IPS DF 6.9 (cell line): Measurements from ENCODE around the gene C20orf144.

Experiments
- DNase-seq: peaks from one replicate; pipeline ENCODE4 v3.0.0-alpha.2; 2013; ENCODE audit warnings: low read depth, low spot score
- H3K27ac ChIP-seq: one replicate; pipeline ENCODE4 v1.5.1; 2013; ENCODE audit warnings: low read length, control low read depth
- H3K27me3 ChIP-seq: 2 replicates; pipeline ENCODE4 v1.6.1; 2013; ENCODE audit warnings: mild to moderate bottlenecking, low read length; ENCODE audit not compliant: control insufficient read depth, insufficient read depth
- H3K36me3 ChIP-seq: 2 replicates; pipeline ENCODE4 v1.6.1; 2013; ENCODE audit warnings: low read length; ENCODE audit not compliant: control insufficient read depth, insufficient read depth
- H3K4me1 ChIP-seq: 2 replicates; pipeline ENCODE4 v1.6.1; 2013; ENCODE audit warnings: low read length; ENCODE audit not compliant: control insufficient read depth, insufficient read depth
- H3K4me3 ChIP-seq: 2 replicates; pipeline ENCODE4 v1.5.1; 2013; ENCODE audit warnings: mild to moderate bottlenecking, low read length
- H3K9me3 ChIP-seq: 2 replicates; pipeline ENCODE4 v1.6.1; 2013; ENCODE audit warnings: low read length, inconsistent platforms; ENCODE audit not compliant: control insufficient read depth, insufficient read depth
- WGBS: extraction: QIAGEN DNeasy Blood & Tissue Kit; methylation state at CpG from one replicate; pipeline ENCODE4 v1.1.7; 2013; ENCODE audit warnings: mixed read lengths, missing lambda C conversion rate; ENCODE audit not compliant: insufficient read length, insufficient coverage; 5-methylcytosine and 5-hydroxymethylcytosine counted together

Gene C20orf144

DNA sequence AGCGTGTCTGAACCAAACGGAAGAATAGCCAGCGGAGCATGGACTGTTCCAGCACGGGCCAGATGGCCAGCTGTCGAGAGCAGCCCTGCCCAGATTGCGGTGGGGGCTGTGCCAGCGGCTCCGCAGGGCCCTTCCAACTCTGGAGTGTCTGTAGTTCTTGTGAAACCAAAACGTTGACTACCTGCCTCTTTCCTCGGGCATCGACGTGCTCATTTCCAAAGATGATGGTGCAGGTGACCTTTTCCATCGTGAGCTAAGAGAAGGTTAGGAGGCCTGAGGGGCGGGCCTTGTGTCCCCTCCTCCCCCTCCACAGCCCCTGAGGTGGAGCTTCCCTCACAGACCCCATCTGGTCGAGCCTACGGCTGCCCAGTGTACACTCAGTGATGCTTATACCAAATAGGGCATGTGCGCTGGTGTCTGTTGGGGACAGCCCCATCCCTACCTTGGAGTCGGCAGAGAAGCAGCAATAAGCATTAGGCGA is 12.9 kb upstream of the C20orf144 start:
- peaks cover 9% of the 10 kb centered on the region for H3K36me3 ChIP-seq
- no peaks in the 10 kb centered on the region for H3K27me3 ChIP-seq
- H3K9me3 ChIP-seq = no peaks in the 10 kb centered on the region
- no peak overlapping the region for H3K27ac ChIP-seq
- WGBS = no CpG with 5 or more reads among the region's 19 CpGs
- DNase-seq = no peak
- H3K4me3 ChIP-seq = no peak overlapping the region
- no peaks in the 10 kb centered on the region for H3K4me1 ChIP-seq

- no peak overlapping the region; the same call in 1 of the 2 replicates for H3K4me3 ChIP-seq
- no peaks in the 10 kb centered on the region for H3K9me3 ChIP-seq
- no peaks in the 10 kb centered on the region for H3K4me1 ChIP-seq
- H3K36me3 ChIP-seq = peaks cover 2% of the 10 kb centered on the region; the same call in 1 of the 2 replicates
- WGBS = no CpG with 5 or more reads among the region's 11 CpGs
- DNase-seq = no peak
- no peaks in the 10 kb centered on the region for H3K27me3 ChIP-seq
- no peak overlapping the region for H3K27ac ChIP-seq
Observed at GRCh38 chr20:33650111-33650752, 11.9 kb upstream of the C20orf144 start.

DNA sequence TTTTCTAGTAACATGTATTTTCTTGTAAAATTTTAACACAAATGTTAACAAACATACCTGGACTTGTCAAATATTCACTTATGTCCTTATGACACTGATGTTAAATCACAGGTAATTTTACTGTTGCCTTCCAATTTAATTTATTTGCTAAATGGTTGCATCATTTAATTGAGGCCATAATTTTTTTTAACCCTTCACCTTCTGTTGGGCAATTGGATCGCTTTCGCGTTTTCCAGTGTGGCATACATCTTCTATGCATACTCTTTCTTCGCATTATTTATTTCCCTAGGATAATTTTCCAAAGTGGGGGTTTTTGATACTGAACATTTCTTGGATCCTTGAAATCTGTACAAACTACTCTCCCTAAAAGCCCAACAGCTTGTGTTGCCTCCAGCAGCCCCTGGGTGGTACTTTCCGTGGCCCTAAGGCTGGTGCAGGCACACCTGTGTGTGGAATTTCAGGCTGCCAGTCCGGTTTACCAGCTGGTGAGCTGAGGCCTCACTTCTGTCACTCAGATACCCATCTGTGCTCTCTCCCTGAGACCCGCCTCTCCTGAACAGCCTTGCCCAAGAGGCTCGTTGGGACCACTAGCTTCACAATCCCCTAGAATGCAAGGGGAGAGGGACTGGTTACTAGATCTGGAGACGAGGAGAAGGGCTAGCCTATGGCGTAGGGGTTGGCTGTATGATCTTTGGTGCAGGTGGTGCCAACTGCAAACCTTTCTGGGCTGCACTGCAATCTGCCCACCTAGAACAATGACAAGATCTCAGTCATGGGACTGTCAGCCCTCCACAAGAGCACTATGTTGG is 11.2 kb upstream of the C20orf144 start:
- Histone ChIP-seq H3K4me3 (no peak overlapping the region), H3K4me1 (no peaks in the 10 kb centered on the region), H3K9me3 (no peaks in the 10 kb centered on the region), H3K27ac (no peak overlapping the region), H3K27me3 (no peaks in the 10 kb centered on the region), H3K36me3 (no peaks in the 10 kb centered on the region)
- no peak for DNase-seq
- no CpG with 5 or more reads among the region's 10 CpGs for WGBS

DNA sequence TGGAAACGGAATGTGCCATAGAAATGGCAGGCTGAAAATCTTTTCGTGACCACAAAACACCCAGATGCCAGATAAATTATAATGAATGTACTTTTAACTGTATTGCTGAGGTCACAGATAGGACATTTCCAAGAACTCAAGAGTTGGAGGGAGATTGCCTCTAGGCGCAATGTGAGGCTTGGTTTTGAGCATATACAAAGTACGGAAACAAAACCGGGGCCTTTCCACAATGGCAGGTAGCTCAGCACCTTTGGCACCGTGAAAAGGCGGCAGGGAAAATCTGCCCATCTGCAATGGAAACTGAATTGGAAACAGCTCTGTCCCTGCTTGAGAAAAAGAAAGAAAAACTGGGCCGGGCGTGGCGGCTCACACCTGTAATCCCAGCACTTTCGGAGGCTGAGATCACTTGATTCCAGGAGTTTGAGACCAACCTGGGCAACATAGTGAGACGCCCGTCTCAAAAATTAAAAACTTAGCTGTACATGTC is 10.5 kb upstream of the C20orf144 start:
- H3K36me3 ChIP-seq = no peaks in the 10 kb centered on the region
- no peak for DNase-seq
- H3K4me1 ChIP-seq = no peaks in the 10 kb centered on the region
- no peaks in the 10 kb centered on the region for H3K9me3 ChIP-seq
- H3K4me3 ChIP-seq = no peak overlapping the region
- H3K27ac ChIP-seq = no peak overlapping the region
- no CpG with 5 or more reads among the region's 13 CpGs for WGBS
- H3K27me3 ChIP-seq = no peaks in the 10 kb centered on the region

DNA sequence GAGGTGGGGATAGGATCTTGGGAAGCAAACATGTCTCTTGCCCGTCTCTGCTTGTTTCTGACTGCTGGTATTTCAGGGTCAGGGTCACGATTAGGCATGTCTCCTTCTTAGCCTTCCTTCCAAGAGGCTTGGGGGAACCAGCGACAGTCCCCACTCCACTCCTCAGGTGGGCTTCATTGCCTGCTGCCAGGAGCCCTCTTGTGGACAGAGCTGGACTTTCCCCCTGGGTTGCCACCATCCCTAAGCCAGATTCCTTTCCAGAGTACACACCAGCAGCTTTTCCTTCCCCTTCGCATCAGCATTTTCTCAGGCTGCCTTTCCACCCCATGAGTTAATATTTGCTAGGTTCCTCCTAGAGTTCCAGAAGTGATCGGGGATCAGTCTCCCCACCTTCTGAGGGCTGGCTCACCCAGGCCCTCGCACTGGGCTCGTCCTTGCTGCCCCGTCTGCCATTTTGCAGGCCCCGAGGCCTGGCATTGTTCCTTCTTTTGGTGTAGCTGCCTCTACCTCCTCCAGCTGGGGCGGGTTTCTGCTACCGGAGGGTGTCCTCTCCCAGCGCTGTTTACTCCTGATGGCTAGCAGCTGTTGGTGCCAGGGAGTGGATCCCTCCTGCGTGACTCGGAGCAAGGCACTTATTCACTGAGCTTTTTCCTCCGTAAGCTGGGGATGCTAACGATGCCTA is 8.8 kb upstream of the C20orf144 start:
- Histone ChIP-seq H3K9me3 (no peaks in the 10 kb centered on the region), H3K36me3 (peaks cover 6% of the 10 kb centered on the region), H3K27ac (no peak overlapping the region), H3K4me3 (no peak overlapping the region), H3K27me3 (no peaks in the 10 kb centered on the region), H3K4me1 (no peaks in the 10 kb centered on the region; the same call in 1 of the 2 replicates)
- DNase-seq = no peak
- no CpG with 5 or more reads among the region's 16 CpGs for WGBS

GRCh38 chr20:33653900-33654596 is 8.1 kb upstream of the C20orf144 start:
- Histone ChIP-seq H3K4me1 (no peaks in the 10 kb centered on the region; the same call in 1 of the 2 replicates), H3K27ac (no peak overlapping the region), H3K4me3 (no peak overlapping the region), H3K9me3 (no peaks in the 10 kb centered on the region), H3K36me3 (peaks cover 9% of the 10 kb centered on the region), H3K27me3 (no peaks in the 10 kb centered on the region)
- no peak for DNase-seq
- no CpG with 5 or more reads among the region's 11 CpGs for WGBS

DNA sequence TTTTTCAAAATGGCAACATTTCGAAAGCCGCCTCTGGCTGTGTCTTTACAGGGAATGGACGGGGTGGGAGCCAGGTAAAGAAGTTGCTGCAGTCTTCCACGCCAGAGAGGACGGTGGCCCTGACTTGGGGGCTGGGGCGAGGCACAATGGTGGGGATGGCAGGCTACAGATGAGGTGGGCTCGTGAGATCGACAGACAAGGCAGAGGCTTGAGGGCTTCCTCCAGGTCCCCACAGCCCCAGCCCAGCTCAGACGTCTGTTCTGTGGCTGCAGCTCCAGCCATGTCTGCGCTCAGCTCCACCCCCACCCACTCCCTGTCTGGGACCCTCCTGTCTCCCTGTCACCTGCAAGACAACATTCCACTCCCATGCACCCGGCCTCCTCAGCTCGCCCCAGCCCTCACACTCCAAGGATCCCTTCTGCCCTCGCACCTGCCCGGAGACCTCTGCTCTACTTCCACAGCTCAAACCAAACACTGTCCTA is 7.4 kb upstream of the C20orf144 start:
- no peaks in the 10 kb centered on the region for H3K9me3 ChIP-seq
- H3K4me1 ChIP-seq = no peaks in the 10 kb centered on the region; the same call in 1 of the 2 replicates
- H3K27me3 ChIP-seq = no peaks in the 10 kb centered on the region
- H3K4me3 ChIP-seq = no peak overlapping the region
- no peak overlapping the region for H3K27ac ChIP-seq
- DNase-seq = no peak
- no CpG with 5 or more reads among the region's 14 CpGs for WGBS
- H3K36me3 ChIP-seq = peaks cover 10% of the 10 kb centered on the region

DNA sequence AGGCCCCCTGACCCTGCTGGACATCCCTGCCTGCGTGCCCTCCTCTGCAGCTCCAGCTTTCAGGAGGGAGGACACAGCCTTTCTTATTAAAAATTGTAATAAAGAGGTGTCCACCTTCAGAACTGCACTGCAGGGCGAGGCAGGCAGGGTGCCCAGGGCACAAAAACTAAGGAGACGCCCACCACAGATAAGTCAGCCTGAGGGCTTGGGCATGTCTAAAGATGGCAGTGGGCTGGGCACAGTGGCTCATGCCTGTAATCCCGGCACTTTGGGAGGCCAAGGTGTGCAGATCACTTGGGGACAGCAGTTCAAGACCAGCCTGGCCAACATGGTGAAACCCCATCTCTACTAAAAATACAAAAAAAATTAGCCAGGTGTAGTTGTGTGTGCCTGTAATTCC is 7.0 kb upstream of the C20orf144 start:
- WGBS = no CpG with 5 or more reads among the region's 4 CpGs
- Histone ChIP-seq H3K4me1 (no peaks in the 10 kb centered on the region; the same call in 1 of the 2 replicates), H3K36me3 (peaks cover 10% of the 10 kb centered on the region)

DNA sequence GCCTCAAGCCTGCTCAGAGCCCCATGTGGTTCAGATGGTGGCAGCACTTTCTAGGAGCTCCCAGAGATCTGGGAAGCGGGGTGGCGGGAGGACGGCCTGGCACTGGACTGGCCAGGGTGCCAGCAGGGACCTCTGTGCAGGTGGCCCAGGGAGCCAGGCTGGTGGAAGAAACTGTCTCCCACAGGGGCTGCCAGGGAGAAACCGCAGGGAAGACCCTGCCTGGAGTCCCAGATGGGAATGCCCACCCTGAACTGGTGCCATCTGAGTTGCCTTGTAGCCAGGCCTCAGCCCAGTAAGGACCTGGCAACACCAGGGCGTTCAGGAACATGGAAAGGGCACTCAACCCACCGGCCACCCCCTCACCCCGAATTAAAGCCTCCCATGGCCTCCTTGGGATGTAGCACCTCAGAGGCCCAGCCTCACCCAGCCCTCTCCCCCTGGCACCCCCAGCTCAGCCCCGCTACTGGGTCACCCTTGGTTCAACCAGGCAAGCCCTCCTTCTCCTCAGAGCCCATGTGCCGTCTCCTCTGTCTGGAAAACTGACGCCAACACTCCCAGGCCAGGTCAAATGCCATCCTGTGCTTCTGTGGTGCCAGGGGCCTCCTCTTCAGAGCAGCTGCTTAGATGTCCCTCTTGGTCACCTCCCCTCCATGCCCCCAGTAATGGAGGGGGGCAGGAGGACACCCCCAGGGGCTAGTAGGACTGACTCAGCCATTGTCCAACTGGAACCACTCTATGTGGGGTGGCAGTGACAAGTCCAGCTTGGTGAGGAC is 5.9 kb upstream of the C20orf144 start:
- H3K27ac ChIP-seq = no peak overlapping the region
- H3K9me3 ChIP-seq = no peaks in the 10 kb centered on the region
- DNase-seq = no peak
- WGBS = no CpG with 5 or more reads among the region's 10 CpGs
- no peaks in the 10 kb centered on the region; the same call in 1 of the 2 replicates for H3K4me1 ChIP-seq
- H3K4me3 ChIP-seq = no peak overlapping the region
- no peaks in the 10 kb centered on the region for H3K27me3 ChIP-seq
- peaks cover 10% of the 10 kb centered on the region for H3K36me3 ChIP-seq

More for the DNA sequence above, 7.0 kb upstream of the C20orf144 start:
- no peak for DNase-seq
- Histone ChIP-seq H3K4me3 (no peak overlapping the region), H3K9me3 (no peaks in the 10 kb centered on the region), H3K27me3 (no peaks in the 10 kb centered on the region), H3K27ac (no peak overlapping the region)
